Measurements from ENCODE around the gene RPS6KA3. TPM values are rescaled to one million over a fixed set of nuclear protein-coding genes. Genes with fewer than 3 reads are reported as not detected.

Gene RPS6KA3
- total RNA-seq, 1 experiment from 2014 or later = 9.2 TPM

- no peaks in the 10 kb centered on the region for H3K9me3 ChIP-seq (ENCODE audit: control insufficient read depth, low read depth, low read length)
- TF ChIP-seq CTCF (conservative IDR thresholded peaks at IDR 0.05) = no peak
- no peaks in the 10 kb centered on the region for H3K79me2 ChIP-seq (ENCODE audit: insufficient read depth, low read length)
- no peak overlapping the region for H3K27ac Mint-ChIP-seq
- H3K27ac ChIP-seq (ENCODE audit: insufficient read length, low read depth, low read length) = no peak overlapping the region
- H3T11ph ChIP-seq (ENCODE audit: low read length) = no peak overlapping the region
- H4K8ac ChIP-seq (replicated peaks; ENCODE audit: insufficient read length, low read depth, low read length) = no peak overlapping the region
- H2BK5ac ChIP-seq (ENCODE audit: insufficient read length, low read length) = no peak overlapping the region
- H3K27me3 Mint-ChIP-seq (ENCODE audit: low read depth) = no peaks in the 10 kb centered on the region; the same call in 1 of the 2 replicates
- no peak overlapping the region for H3K56ac ChIP-seq (ENCODE audit: insufficient read length, low read depth, low read length)
- H3K14ac ChIP-seq (ENCODE audit: insufficient read depth, low read length) = no peak overlapping the region
- no peak overlapping the region for H3K9ac ChIP-seq (ENCODE audit: extremely low read depth, insufficient read length, low read length)
- H3K23ac ChIP-seq (ENCODE audit: insufficient read length, low read depth, low read length) = no peak overlapping the region
- H4K5ac ChIP-seq (ENCODE audit: insufficient read length, low read depth, low read length) = no peak overlapping the region
- H3K4me2 ChIP-seq (ENCODE audit: insufficient read depth, insufficient read length, low read length) = no peak overlapping the region
- H3K9me3 Mint-ChIP-seq = peaks cover 45 to 64% of the 10 kb centered on the region in 2 experiments
- no peaks in the 10 kb centered on the region for H3K79me1 ChIP-seq (ENCODE audit: insufficient read depth, low read depth, low read length, poor library complexity, severe bottlenecking)
- DNase-seq = no peak
- no peaks in the 10 kb centered on the region for H3K4me1 ChIP-seq (ENCODE audit: insufficient read depth, low read length)
- no peak overlapping the region for H2BK20ac ChIP-seq (ENCODE audit: low read depth, low read length, poor library complexity, severe bottlenecking)
- no peaks in the 10 kb centered on the region for H3K27me3 ChIP-seq (ENCODE audit: insufficient read depth, low read length)
- no peaks in the 10 kb centered on the region for H3K23me2 ChIP-seq (ENCODE audit: insufficient read length, low read depth, low read length, poor library complexity, severe bottlenecking)
- no peak overlapping the region for H2BK120ac ChIP-seq (ENCODE audit: low read depth, low read length, poor library complexity, severe bottlenecking)
- no peak overlapping the region for H2BK15ac ChIP-seq (ENCODE audit: low read depth, low read length)
- H3K18ac ChIP-seq (ENCODE audit: insufficient read length, low read depth, low read length) = no peak overlapping the region
- no peak overlapping the region for H4K91ac ChIP-seq (ENCODE audit: insufficient read length, low read depth, low read length)
- H4K20me1 ChIP-seq (ENCODE audit: control insufficient read depth, insufficient read depth, insufficient read length) = no peaks in the 10 kb centered on the region
- no peaks in the 10 kb centered on the region; a peak in 2 of 7 replicates for H3K36me3 Mint-ChIP-seq (ENCODE audit: insufficient read depth in 1 of 3, low read depth in 3 of 3)
- no peak overlapping the region for H2AFZ ChIP-seq (ENCODE audit: low read length)
- no peak overlapping the region for H2BK12ac ChIP-seq (ENCODE audit: insufficient read length, low read depth, low read length)
- no peak overlapping the region for H3K4me3 Mint-ChIP-seq
- peaks cover 5 to 12% of the 10 kb centered on the region in 2 experiments for H3K4me1 Mint-ChIP-seq
- no peak overlapping the region for H2AK5ac ChIP-seq (ENCODE audit: insufficient read length, low read length)
- H3K4ac ChIP-seq (ENCODE audit: low read depth, low read length) = no peak overlapping the region
These were observed 51.1 kb downstream of the RPS6KA3 start for GRCh38 chrX:20215565-20215964.
